GM12878 (cell line): Measurements from ENCODE around the gene CCDC32. TPM values are rescaled to one million over a fixed set of nuclear protein-coding genes. Genes with fewer than 3 reads are reported as not detected.

Experiments used
- ATAC-seq: fragments of 200-7000 bp; cut with Tn5 transposase; 3 replicates; pipeline ENCODE4 v1.9.1; 2020; ENCODE audit warnings: mild to moderate bottlenecking, moderate library complexity
- BruUV-seq: library from RNA; stranded (reverse); fragments of 400-500 nt; replicated peaks from 2 replicates; lab custom pipeline; 2021; lab: Mats Ljungman, UMichigan
- CTCF ChIA-PET: fragments of 300-600 bp; sonication (Branson Sonifier 250); formaldehyde crosslinking; extraction: SDS; loops from one replicate; lab custom pipeline; 2021; ENCODE audit warnings: inconsistent platforms; lab: Yijun Ruan, JAX
- POLR2A ChIA-PET: fragments of 350-600 bp; formaldehyde crosslinking; extraction: SDS; loops from one replicate; lab custom pipeline; 2021; ENCODE audit warnings: inconsistent platforms; lab: Charles Lee
- RAD21 ChIA-PET: fragments of 300-600 bp; sonication (Branson Sonifier 250); formaldehyde crosslinking; loops from one replicate; lab custom pipeline; 2023; ENCODE audit warnings: antibody characterized with exemption; ENCODE audit not compliant: unreplicated experiment; lab: Charles Lee
- SMC1A ChIA-PET: fragments of 300-600 bp; sonication (Branson Sonifier 250); formaldehyde crosslinking; loops from one replicate; lab custom pipeline; 2023; ENCODE audit not compliant: unreplicated experiment, uncharacterized antibody; lab: Charles Lee
- DNase-seq: peaks from one replicate; pipeline ENCODE4 v3.0.0-alpha.2; 2011; ENCODE audit warnings: low read depth, low spot score
- FAIRE-seq: peaks from 3 replicates; lab custom pipeline; 2011; peaks lifted over from hg19 to GRCh38; lab: Jason Lieb, UNC
- H2AFZ ChIP-seq: 2 replicates; pipeline ENCODE4 v1.6.0; 2011; ENCODE audit warnings: low read depth, low read length, control low read depth; ENCODE audit not compliant: control insufficient read depth
- H3K27ac ChIP-seq: 2 replicates; pipeline ENCODE4 v1.5.1; 2011; ENCODE audit warnings: control low read depth; ENCODE audit not compliant: control insufficient read depth, insufficient read depth
- H3K27me3 ChIP-seq, 2 experiments: replicated peaks in 1 of 2; 2 replicates each; pipeline versions ENCODE4 v1.6.0 to v1.6.1; 2011; ENCODE audit warnings: low read length in 1 of 2; ENCODE audit not compliant: control insufficient read depth in 2 of 2, insufficient read depth in 2 of 2
- H3K36me3 ChIP-seq, 2 experiments: 2 replicates each; pipeline ENCODE4 v1.5.1; 2011; ENCODE audit warnings: low read length in 1 of 2; ENCODE audit not compliant: control insufficient read depth in 2 of 2, insufficient read depth in 2 of 2
- H3K4me1 ChIP-seq: 2 replicates; pipeline ENCODE4 v1.6.1; 2011; ENCODE audit warnings: mild to moderate bottlenecking, low read length, moderate library complexity, mixed read lengths; ENCODE audit not compliant: control insufficient read depth, insufficient read depth
- H3K4me2 ChIP-seq: 2 replicates; pipeline ENCODE4 v1.6.0; 2011; ENCODE audit warnings: control low read depth; ENCODE audit not compliant: control insufficient read depth, insufficient read depth
- H3K4me3 ChIP-seq: fragments of 200-600 bp; sonication (generic); 2 replicates; pipeline ENCODE4 v1.5.1; 2016
- H3K79me2 ChIP-seq: 2 replicates; pipeline ENCODE4 v1.6.0; 2011; ENCODE audit warnings: low read length; ENCODE audit not compliant: control insufficient read depth, insufficient read depth
- H3K9ac ChIP-seq: 2 replicates; pipeline ENCODE4 v1.8.0; 2011; ENCODE audit warnings: low read length, control low read depth, mixed read lengths; ENCODE audit not compliant: control insufficient read depth, insufficient read depth
- H3K9me3 ChIP-seq: replicated peaks from 3 replicates; pipeline ENCODE4 v1.5.1; 2011; ENCODE audit warnings: mild to moderate bottlenecking, low read length; ENCODE audit not compliant: control insufficient read depth, insufficient read depth
- H4K20me1 ChIP-seq: 2 replicates; pipeline ENCODE4 v1.6.0; 2011; ENCODE audit not compliant: control insufficient read depth, insufficient read depth
- HCFC1 ChIP-seq: fragments of 150-350 bp; IDR thresholded peaks from 2 replicates; pipeline ENCODE4 v1.6.1; 2014; ENCODE audit warnings: low read length
- HSF1 ChIP-seq: fragments of 150-350 bp; IDR thresholded peaks from 2 replicates; pipeline ENCODE4 v1.6.1; 2014; ENCODE audit warnings: mild to moderate bottlenecking, low read depth, low read length
- IKZF2 ChIP-seq, 2 experiments: fragments of 450-650 bp; IDR thresholded peaks; 2 replicates each; pipeline ENCODE4 v1.6.1; 2017; ENCODE audit warnings: mild to moderate bottlenecking in 2 of 2, moderate library complexity in 2 of 2
- MYC ChIP-seq: IDR thresholded peaks from 2 replicates; pipeline ENCODE4 v1.6.1; 2011; ENCODE audit warnings: mild to moderate bottlenecking, low read length, moderate library complexity, inconsistent platforms; ENCODE audit not compliant: insufficient read depth, insufficient replicate concordance, insufficient read length, severe bottlenecking
- POLR2A ChIP-seq: IDR thresholded peaks from 2 replicates; pipeline ENCODE4 v1.6.1; 2011; ENCODE audit warnings: low read depth, mild to moderate bottlenecking, low read length
- PRDM15 ChIP-seq: fragments of 450-650 bp; formaldehyde crosslinking; IDR thresholded peaks from 2 replicates; pipeline ENCODE4 v1.4.0; 2020; ENCODE audit warnings: mild to moderate bottlenecking, moderate library complexity
- RBBP5 ChIP-seq: fragments of 200-600 bp; sonication (generic); conservative IDR thresholded peaks from 2 replicates; pipeline ENCODE4 v1.6.1; 2016
- SUZ12 ChIP-seq: fragments of 200-600 bp; sonication (generic); IDR thresholded peaks from one replicate; pipeline ENCODE4 v1.6.1; 2018; ENCODE audit warnings: antibody characterized with exemption, mild to moderate bottlenecking; ENCODE audit not compliant: unreplicated experiment
- TAF1 ChIP-seq: IDR thresholded peaks from 2 replicates; pipeline ENCODE4 v1.6.1; 2011; ENCODE audit warnings: mild to moderate bottlenecking, low read depth, low read length, borderline replicate concordance
- WGBS: methylation state at CpG from one replicate; pipeline ENCODE4 v1.1.6; 2016; ENCODE audit warnings: low lambda C conversion rate; ENCODE audit not compliant: insufficient replicate concordance, insufficient coverage; ENCODE audit errors: missing lambda C conversion rate; 5-methylcytosine and 5-hydroxymethylcytosine counted together
- in situ Hi-C: fragments of 300-500 bp; cut with MboI; formaldehyde crosslinking; loops from 9 replicates; pipeline ENCODE4 v1.14.3; 2018; ENCODE audit warnings: mixed read lengths
- intact Hi-C: fragments of 100-400 bp; cut with micrococcal nuclease; formaldehyde crosslinking; loops from one replicate; pipeline ENCODE4 v1.14.2; 2022; ENCODE audit not compliant: unreplicated experiment
- polyA plus RNA-seq, 11 experiments: library from polyadenylated mRNA; depleted of rRNA in 4 of 11; unstranded in 6 of 11; stranded (reverse) in 5 of 11; fragments of >200 nt; fragmentation: Nextera tagmentation in 4 of 11; fragmentation: Illumina TruSeq in 1 of 11; extraction: Ambion mirVana in 4 of 11; extraction: Trizol in 1 of 11; gene quantifications; 1 replicate in 1 of 11; 2 replicates in 10 of 11; pipeline versions ENCODE4 v1.2.1 to v1.2.3, GENCODE V29; 2011 to 2016; ENCODE audit warnings: inconsistent platforms in 2 of 11, missing spikeins in 2 of 11, low read depth in 1 of 11
- total RNA-seq, 4 experiments: library from RNA; depleted of rRNA in 3 of 4; stranded (reverse); fragments of >200 nt in 3 of 4; fragmentation: Illumina TruSeq in 1 of 4; extraction: Trizol in 1 of 4; gene quantifications; 2 replicates each; pipeline versions ENCODE4 v1.2.1 to v1.2.3, GENCODE V29; 2013 to 2021
- TF ChIP-seq, protein P1 (sequence below): IDR thresholded peaks from 2 replicates; pipeline ENCODE4 v1.6.1; 2011; ENCODE audit warnings: mild to moderate bottlenecking, low read depth, low read length, moderate library complexity; ENCODE audit not compliant: insufficient replicate concordance
- TF ChIP-seq, protein P2 (sequence below): fragments of 450-650 bp; IDR thresholded peaks from 2 replicates; pipeline ENCODE4 v1.6.1; 2017; ENCODE audit warnings: mild to moderate bottlenecking, low read depth, inconsistent platforms; ENCODE audit not compliant: poor library complexity, severe bottlenecking
- TF ChIP-seq, protein P3 (sequence below): IDR thresholded peaks from 2 replicates; pipeline ENCODE4 v1.6.1; 2011; ENCODE audit warnings: borderline replicate concordance, low read depth, mild to moderate bottlenecking, moderate library complexity, mixed read lengths, low read length; ENCODE audit not compliant: insufficient read depth; ENCODE audit errors: extremely low read length

CCDC32 gene
- total and polyA plus RNA-seq, 10 of the 15 experiments (the other 5 are each of a cell fraction or from before 2014, with no cell fraction given), result 30.2 to 74.3 (median 46.5) TPM

GRCh38 chr15:40591389-40591788 lies 26.5 kb upstream of the CCDC32 start:
- H3K79me2 ChIP-seq, result peaks cover 21% of the 10 kb centered on the region
- no peak overlapping the region for H3K4me2 ChIP-seq
- DNase-seq (no peak), FAIRE-seq (no peak), ATAC-seq (no peak)
- intact Hi-C loops, result loop anchor here (5.0 to 10.0 kb wide), 4 partner anchors 34 to 283 kb away; partner anchors contain the start of genes BAHD1, RHOV and RMDN3
- peaks cover 9% of the 10 kb centered on the region; the same call in 1 of the 2 replicates for H3K4me1 ChIP-seq
- H4K20me1 ChIP-seq, result no peaks in the 10 kb centered on the region
- no peak overlapping the region for H3K9ac ChIP-seq
- no peak overlapping the region for H3K27ac ChIP-seq
- WGBS, result 81% methylated on average over 8 of the region's 8 CpGs
- H2AFZ ChIP-seq, result no peak overlapping the region
- CTCF ChIA-PET, result interaction anchor here (0.8 to 4.2 kb wide), 9 partner anchors 8 to 303 kb away, joined by 3 to 42 read pairs (median 5); partner anchors contain the start of genes CCDC32, RPUSD2 and VPS18
- RAD21 ChIA-PET, result interaction anchor here (1.1 to 3.2 kb wide), 5 partner anchors 9 to 71 kb away, joined by 3 to 17 read pairs (median 3); partner anchors contain the start of genes CCDC32 and RPUSD2
- H3K9me3 ChIP-seq, result no peaks in the 10 kb centered on the region
- SMC1A ChIA-PET, result interaction anchor here (1.3 to 3.5 kb wide), 5 partner anchors 9 to 72 kb away, joined by 4 to 24 read pairs (median 4); partner anchors contain the start of gene RPUSD2
- H3K27me3 ChIP-seq, result no peaks in the 10 kb centered on the region
- no TSS peak for BruUV-seq
- POLR2A ChIA-PET, result interaction anchor here (1.0 to 1.2 kb wide), 4 partner anchors 22 to 151 kb away, joined by 3 to 7 read pairs (median 4); partner anchors contain the start of genes BAHD1 and RPUSD2
- H3K4me3 ChIP-seq, result no peak overlapping the region
- H3K36me3 ChIP-seq, result no peaks in the 10 kb centered on the region
- in situ Hi-C loops, result no loop called here
- TF ChIP-seq, protein P1, sequence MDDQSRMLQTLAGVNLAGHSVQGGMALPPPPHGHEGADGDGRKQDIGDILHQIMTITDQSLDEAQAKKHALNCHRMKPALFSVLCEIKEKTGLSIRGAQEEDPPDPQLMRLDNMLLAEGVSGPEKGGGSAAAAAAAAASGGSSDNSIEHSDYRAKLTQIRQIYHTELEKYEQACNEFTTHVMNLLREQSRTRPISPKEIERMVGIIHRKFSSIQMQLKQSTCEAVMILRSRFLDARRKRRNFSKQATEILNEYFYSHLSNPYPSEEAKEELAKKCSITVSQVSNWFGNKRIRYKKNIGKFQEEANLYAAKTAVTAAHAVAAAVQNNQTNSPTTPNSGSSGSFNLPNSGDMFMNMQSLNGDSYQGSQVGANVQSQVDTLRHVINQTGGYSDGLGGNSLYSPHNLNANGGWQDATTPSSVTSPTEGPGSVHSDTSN, result no peak
- no peak for TF ChIP-seq IKZF2 (IDR thresholded peaks at IDR 0.05)
- no peak for TF ChIP-seq MYC
- TF ChIP-seq, protein P2, sequence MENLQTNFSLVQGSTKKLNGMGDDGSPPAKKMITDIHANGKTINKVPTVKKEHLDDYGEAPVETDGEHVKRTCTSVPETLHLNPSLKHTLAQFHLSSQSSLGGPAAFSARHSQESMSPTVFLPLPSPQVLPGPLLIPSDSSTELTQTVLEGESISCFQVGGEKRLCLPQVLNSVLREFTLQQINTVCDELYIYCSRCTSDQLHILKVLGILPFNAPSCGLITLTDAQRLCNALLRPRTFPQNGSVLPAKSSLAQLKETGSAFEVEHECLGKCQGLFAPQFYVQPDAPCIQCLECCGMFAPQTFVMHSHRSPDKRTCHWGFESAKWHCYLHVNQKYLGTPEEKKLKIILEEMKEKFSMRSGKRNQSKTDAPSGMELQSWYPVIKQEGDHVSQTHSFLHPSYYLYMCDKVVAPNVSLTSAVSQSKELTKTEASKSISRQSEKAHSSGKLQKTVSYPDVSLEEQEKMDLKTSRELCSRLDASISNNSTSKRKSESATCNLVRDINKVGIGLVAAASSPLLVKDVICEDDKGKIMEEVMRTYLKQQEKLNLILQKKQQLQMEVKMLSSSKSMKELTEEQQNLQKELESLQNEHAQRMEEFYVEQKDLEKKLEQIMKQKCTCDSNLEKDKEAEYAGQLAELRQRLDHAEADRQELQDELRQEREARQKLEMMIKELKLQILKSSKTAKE, result no peak
- TF ChIP-seq POLR2A, result no peak
- TF ChIP-seq TAF1, result no peak
- TF ChIP-seq HCFC1, result no peak
- TF ChIP-seq, protein P3, sequence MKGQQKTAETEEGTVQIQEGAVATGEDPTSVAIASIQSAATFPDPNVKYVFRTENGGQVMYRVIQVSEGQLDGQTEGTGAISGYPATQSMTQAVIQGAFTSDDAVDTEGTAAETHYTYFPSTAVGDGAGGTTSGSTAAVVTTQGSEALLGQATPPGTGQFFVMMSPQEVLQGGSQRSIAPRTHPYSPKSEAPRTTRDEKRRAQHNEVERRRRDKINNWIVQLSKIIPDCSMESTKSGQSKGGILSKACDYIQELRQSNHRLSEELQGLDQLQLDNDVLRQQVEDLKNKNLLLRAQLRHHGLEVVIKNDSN, result no peak
- no peak for TF ChIP-seq RBBP5
- no peak for TF ChIP-seq PRDM15
- TF ChIP-seq SUZ12, result no peak
- no peak for TF ChIP-seq HSF1
